Lower lobe of right lung (tissue), 2 donors: ENCODE data around the gene ATXN1. TPM values are rescaled to one million over a fixed set of nuclear protein-coding genes. Genes with fewer than 3 reads are reported as not detected.

Source experiments
- ATAC-seq, 2 donors: fragments of 200-7000 bp; cut with Tn5 transposase; one replicate each; pipeline ENCODE4 v1.9.1; 2020 to 2022; ENCODE audit warnings: mild to moderate bottlenecking in 2 of 2, moderate library complexity in 2 of 2
- DNase-seq: peaks from one replicate; pipeline ENCODE4 v3.0.0-alpha.2; 2020
- H3K27ac ChIP-seq: fragments of 200-600 bp; one replicate; pipeline ENCODE4 v1.8.0; 2022
- H3K27me3 ChIP-seq: fragments of 200-600 bp; one replicate; pipeline ENCODE4 v1.8.0; 2022; ENCODE audit warnings: low read depth
- H3K36me3 ChIP-seq: fragments of 200-600 bp; one replicate; pipeline ENCODE4 v1.8.0; 2022; ENCODE audit warnings: mild to moderate bottlenecking
- H3K4me1 ChIP-seq: fragments of 200-600 bp; one replicate; pipeline ENCODE4 v1.8.0; 2022
- H3K4me3 ChIP-seq: fragments of 200-600 bp; one replicate; pipeline ENCODE4 v1.8.0; 2022; ENCODE audit warnings: mild to moderate bottlenecking
- H3K9me3 ChIP-seq: fragments of 200-600 bp; one replicate; pipeline ENCODE4 v1.8.0; 2022
- intact Hi-C: fragments of 100-400 bp; cut with DNase I; formaldehyde crosslinking; loops from one replicate; pipeline ENCODE4 v1.11.0; 2022
- total RNA-seq: library from RNA; stranded (reverse); fragmentation: NEBNext Ultra II Directional; extraction: Animal tissue kit (Norgen Biotek cat#: 25700); gene quantifications from one replicate; pipeline ENCODE4 v1.2.1, GENCODE V29; 2021
- TF ChIP-seq, protein P1 (sequence below): fragments of 200-600 bp; IDR thresholded peaks from one replicate; pipeline ENCODE4 v1.8.0; 2022; ENCODE audit warnings: antibody characterized with exemption, mild to moderate bottlenecking
- donor health status: DM: no; HTN: yes; CAD: no; lungs with severe emphysema.

ATXN1 gene
- total RNA-seq, 1 donor from 2014 or later = 75.9 TPM

- H3K9me3 ChIP-seq = no peaks in the 10 kb centered on the region
- intact Hi-C loops = no loop called here
- DNase-seq = no peak
- TF ChIP-seq, protein P1, sequence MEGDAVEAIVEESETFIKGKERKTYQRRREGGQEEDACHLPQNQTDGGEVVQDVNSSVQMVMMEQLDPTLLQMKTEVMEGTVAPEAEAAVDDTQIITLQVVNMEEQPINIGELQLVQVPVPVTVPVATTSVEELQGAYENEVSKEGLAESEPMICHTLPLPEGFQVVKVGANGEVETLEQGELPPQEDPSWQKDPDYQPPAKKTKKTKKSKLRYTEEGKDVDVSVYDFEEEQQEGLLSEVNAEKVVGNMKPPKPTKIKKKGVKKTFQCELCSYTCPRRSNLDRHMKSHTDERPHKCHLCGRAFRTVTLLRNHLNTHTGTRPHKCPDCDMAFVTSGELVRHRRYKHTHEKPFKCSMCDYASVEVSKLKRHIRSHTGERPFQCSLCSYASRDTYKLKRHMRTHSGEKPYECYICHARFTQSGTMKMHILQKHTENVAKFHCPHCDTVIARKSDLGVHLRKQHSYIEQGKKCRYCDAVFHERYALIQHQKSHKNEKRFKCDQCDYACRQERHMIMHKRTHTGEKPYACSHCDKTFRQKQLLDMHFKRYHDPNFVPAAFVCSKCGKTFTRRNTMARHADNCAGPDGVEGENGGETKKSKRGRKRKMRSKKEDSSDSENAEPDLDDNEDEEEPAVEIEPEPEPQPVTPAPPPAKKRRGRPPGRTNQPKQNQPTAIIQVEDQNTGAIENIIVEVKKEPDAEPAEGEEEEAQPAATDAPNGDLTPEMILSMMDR = no peak
- no peaks in the 10 kb centered on the region for H3K27me3 ChIP-seq
- peak in 1 of 2 donors; percentile 15 for ATAC-seq
- H3K4me3 ChIP-seq = no peak overlapping the region
- H3K27ac ChIP-seq = no peak overlapping the region
- H3K4me1 ChIP-seq = peaks cover 15% of the 10 kb centered on the region
- no peaks in the 10 kb centered on the region for H3K36me3 ChIP-seq
These were observed 289.4 kb downstream of the ATXN1 start for GRCh38 chr6:16471910-16472297.

- peak in 1 of 2 donors; percentile 45 for ATAC-seq
- intact Hi-C loops = no loop called here
- Histone ChIP-seq H3K4me1 (peaks cover 15% of the 10 kb centered on the region), H3K36me3 (no peaks in the 10 kb centered on the region), H3K27me3 (no peaks in the 10 kb centered on the region), H3K4me3 (no peak overlapping the region), H3K27ac (no peak overlapping the region), H3K9me3 (no peaks in the 10 kb centered on the region)
- TF ChIP-seq, protein P1 = no peak
- no peak for DNase-seq
These were observed 289.9 kb downstream of the ATXN1 start for GRCh38 chr6:16471222-16471909.

DNA sequence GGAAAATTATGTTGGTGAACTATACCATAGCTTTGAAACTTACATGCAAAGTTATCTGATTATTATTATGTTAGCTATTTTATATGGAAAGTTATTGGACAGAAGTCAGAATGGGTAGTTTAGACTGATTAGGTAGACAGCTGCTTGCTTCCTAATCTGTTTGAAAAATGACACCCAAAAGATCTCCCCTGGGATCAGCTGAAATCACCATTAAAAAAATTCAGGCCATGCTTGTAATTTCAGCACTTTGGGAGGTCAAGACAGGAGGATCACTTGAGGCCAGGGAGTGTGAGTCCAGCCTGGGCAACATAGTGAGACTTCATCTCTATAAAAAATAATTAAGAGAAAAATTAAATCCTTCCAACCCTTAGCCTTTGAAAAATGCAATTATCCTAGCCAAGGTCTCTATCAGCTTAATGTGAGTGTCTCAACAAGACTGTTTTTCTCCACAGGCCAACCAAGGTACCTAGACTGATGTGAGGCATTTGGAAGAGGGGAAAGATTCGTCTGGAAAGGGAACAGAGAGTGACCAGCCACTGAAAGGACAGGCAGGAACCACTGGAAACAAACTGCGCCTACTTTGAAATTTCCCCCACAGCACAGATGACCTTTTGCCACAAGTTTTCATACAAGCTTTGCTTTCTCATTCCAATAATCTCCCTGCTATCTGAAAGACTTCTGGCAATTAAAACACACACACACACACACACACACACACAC is 290.6 kb downstream of the ATXN1 start:
- ATAC-seq (no peak), DNase-seq (no peak)
- no peak overlapping the region for H3K4me3 ChIP-seq
- no peaks in the 10 kb centered on the region for H3K9me3 ChIP-seq
- H3K36me3 ChIP-seq = no peaks in the 10 kb centered on the region
- no peaks in the 10 kb centered on the region for H3K27me3 ChIP-seq
- peaks cover 15% of the 10 kb centered on the region for H3K4me1 ChIP-seq
- TF ChIP-seq, protein P1 = no peak
- intact Hi-C loops = no loop called here
- H3K27ac ChIP-seq = no peak overlapping the region

DNA sequence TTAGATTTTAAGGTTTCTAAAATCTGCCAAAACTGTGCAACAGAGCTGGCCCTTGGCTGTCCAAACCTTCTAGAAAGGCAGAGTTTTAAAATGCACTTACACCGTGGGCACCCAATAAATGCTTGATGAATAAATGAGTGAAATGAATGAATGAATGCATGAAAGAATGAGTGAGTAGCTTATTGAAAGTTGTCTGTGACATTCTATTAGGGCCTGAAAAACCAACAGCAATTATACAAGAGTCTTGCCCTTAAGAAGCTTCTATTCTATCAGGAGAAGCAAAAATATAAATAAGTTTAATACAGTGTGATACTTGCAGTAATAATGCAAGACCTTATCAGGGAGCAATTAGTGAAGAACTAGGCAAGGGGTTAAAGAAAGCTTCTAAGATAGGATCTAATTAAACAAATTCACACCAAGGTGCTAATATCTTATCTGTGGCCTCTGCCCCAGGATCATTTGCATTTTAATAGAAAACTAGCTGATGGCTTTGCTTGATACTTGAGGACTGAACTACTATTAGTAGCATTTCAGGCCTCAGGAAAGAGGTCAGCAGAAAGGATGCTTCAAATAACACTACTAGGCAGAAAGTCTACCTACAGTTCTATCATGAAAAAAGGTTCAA is 292.2 kb downstream of the ATXN1 start:
- ATAC-seq (no peak), DNase-seq (no peak)
- no peak overlapping the region for H3K27ac ChIP-seq
- no peak overlapping the region for H3K4me3 ChIP-seq
- no peaks in the 10 kb centered on the region for H3K9me3 ChIP-seq
- H3K36me3 ChIP-seq = no peaks in the 10 kb centered on the region
- TF ChIP-seq, protein P1 = no peak
- intact Hi-C loops = no loop called here
- H3K27me3 ChIP-seq = no peaks in the 10 kb centered on the region
- H3K4me1 ChIP-seq = peaks cover 15% of the 10 kb centered on the region

DNA sequence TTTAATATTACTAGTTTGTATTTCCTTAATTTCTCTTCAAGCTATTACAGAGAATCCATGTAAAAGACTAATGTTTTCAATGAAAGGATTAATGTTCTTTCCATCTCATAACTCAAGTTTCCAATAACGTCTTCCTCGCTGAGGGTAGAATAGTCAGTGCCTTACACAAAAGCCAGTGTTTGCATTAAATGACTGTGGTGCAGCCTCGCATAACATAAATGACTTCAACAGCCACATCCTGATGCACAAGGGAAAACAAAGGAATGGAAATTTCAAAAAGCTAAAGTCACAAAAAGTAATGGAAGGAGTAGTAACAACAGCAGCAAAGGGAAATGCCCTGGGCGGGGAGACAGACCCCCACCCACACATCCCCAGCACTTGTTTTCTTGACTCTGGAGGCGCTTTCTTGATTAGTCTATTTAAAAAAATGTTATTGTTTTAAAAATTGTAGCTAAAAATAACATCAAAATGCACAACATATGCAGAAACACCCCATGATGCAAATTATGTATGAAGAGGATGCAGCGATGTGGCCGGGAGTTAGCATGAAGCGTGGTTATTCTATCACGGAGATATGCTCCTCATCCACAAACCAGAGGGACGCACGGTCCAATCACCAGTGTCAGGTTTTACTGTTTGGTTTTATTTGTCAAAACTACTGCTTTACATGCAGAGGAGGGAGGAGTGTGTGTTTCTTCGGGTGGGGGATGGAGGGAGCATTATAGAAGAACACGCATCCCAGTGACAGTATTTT is 294.3 kb downstream of the ATXN1 start:
- TF ChIP-seq, protein P1 = no peak
- intact Hi-C loops = no loop called here
- Histone ChIP-seq H3K27ac (no peak overlapping the region), H3K4me1 (peaks cover 9% of the 10 kb centered on the region), H3K9me3 (no peaks in the 10 kb centered on the region), H3K36me3 (no peaks in the 10 kb centered on the region), H3K27me3 (no peaks in the 10 kb centered on the region), H3K4me3 (no peak overlapping the region)
- ATAC-seq (no peak), DNase-seq (no peak)
